ENCODE data around the gene NRSN1. TPM values are rescaled to one million over a fixed set of nuclear protein-coding genes. Genes with fewer than 3 reads are reported as not detected.

NRSN1 gene
- total RNA-seq, 1 donor from 2014 or later = not detected

DNA sequence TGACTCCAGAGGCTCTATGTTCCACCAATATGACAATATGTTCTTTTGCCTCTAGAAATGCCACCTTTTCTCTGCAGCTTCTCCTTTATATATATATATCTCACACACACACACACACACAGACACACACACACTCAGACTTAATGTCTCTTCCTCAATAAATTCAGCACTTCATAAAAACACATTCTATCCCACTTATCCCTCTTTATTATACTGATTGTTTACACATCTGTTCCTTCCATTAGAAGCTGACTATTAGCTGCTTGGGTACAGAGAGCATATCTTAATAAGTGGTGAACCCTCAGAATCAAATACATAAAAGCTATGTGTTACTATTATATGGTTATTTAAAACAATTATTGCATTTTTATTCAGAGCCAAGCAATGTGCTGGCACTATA lies 23.3 kb downstream of the NRSN1 start:
- DNase-seq (ENCODE audit: low spot score) = no peak
- Mint-ChIP-seq H3K4me3 (ENCODE audit: unreplicated experiment) (no peak overlapping the region), H3K4me1 (ENCODE audit: unreplicated experiment) (no peaks in the 10 kb centered on the region), H3K27me3 (ENCODE audit: unreplicated experiment) (no peaks in the 10 kb centered on the region), H3K36me3 (ENCODE audit: low read depth, unreplicated experiment) (no peaks in the 10 kb centered on the region), H3K9me3 (ENCODE audit: unreplicated experiment) (no peaks in the 10 kb centered on the region), H3K27ac (ENCODE audit: unreplicated experiment) (no peak overlapping the region)
- no peak for TF ChIP-seq CTCF (IDR thresholded peaks at IDR 0.05; ENCODE audit: unreplicated experiment)

DNA sequence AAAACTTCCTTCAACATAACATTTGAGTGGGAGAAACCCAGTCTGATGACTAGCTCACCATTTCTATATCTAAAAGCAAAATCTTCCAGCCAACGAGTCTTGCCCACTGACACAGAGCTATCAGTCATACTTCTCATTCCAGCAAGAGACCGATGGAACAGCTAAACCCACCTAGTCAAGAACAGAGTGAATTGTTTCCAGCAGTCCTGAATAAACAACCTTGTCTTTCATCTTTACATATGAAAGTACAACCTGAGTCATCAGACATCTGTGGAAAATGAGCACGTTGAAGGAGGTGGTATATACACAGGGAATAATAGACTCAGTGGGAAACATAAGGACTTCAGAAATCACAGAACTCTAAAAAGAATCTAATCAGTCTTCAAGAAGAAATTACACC lies 23.8 kb downstream of the NRSN1 start:
- Mint-ChIP-seq H3K36me3 (ENCODE audit: low read depth, unreplicated experiment) (no peaks in the 10 kb centered on the region), H3K27me3 (ENCODE audit: unreplicated experiment) (no peaks in the 10 kb centered on the region), H3K9me3 (ENCODE audit: unreplicated experiment) (no peaks in the 10 kb centered on the region), H3K4me1 (ENCODE audit: unreplicated experiment) (no peaks in the 10 kb centered on the region), H3K4me3 (ENCODE audit: unreplicated experiment) (no peak overlapping the region), H3K27ac (ENCODE audit: unreplicated experiment) (no peak overlapping the region)
- TF ChIP-seq CTCF (IDR thresholded peaks at IDR 0.05; ENCODE audit: unreplicated experiment) = no peak
- DNase-seq (ENCODE audit: low spot score) = no peak

- H3K4me1 Mint-ChIP-seq (ENCODE audit: unreplicated experiment) = peaks cover 14% of the 10 kb centered on the region
- H3K4me3 Mint-ChIP-seq (ENCODE audit: unreplicated experiment) = no peak overlapping the region
- H3K27me3 Mint-ChIP-seq (ENCODE audit: unreplicated experiment) = no peaks in the 10 kb centered on the region
- TF ChIP-seq CTCF (IDR thresholded peaks at IDR 0.05; ENCODE audit: unreplicated experiment) = no peak
- no peaks in the 10 kb centered on the region for H3K9me3 Mint-ChIP-seq (ENCODE audit: unreplicated experiment)
- DNase-seq (ENCODE audit: low spot score) = no peak
- H3K36me3 Mint-ChIP-seq (ENCODE audit: low read depth, unreplicated experiment) = no peaks in the 10 kb centered on the region
- no peak overlapping the region for H3K27ac Mint-ChIP-seq (ENCODE audit: unreplicated experiment)
These were observed 26.0 kb downstream of the NRSN1 start for GRCh38 chr6:24152014-24152413.

DNA sequence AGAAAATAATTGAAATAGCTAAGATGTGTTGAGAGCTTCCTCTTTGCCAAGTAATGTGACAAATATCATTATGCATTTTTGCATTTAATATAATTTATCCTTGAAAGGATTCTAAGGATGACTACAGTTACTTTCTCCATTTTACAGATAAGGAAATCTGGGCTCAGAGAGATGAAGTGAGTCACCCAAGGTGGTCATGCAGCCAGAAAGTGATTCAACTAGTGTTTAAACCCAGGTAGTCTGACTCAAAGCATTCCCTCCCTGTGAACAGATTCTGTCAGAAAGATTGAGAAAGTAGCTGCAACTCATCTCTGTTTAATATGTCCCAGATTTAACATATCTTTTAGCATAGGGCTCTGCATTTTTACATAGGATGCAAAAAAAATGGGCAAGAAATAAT lies 28.1 kb downstream of the NRSN1 start:
- peaks cover 16% of the 10 kb centered on the region for H3K4me1 Mint-ChIP-seq (ENCODE audit: unreplicated experiment)

DNA sequence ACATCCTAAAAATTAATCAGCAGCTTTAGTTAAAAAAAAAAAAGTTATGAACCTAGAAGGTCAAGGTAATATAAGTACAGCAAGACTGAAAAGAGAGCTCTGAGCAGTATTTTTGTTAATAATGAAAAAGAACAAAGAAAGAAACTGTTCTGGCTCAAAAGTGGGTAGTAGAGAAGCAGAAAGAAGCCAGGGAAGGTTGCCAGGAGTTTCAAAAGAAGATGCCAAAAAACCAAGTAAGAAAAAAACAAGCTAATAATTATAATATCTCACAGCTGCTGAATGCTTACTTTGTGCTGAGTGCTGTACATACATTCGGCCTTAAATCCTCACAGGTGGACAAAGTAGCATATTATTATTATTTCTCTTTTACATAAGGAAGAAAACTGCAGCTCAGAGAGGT lies 31.9 kb downstream of the NRSN1 start:
- Mint-ChIP-seq H3K27ac (ENCODE audit: unreplicated experiment) (no peak overlapping the region), H3K36me3 (ENCODE audit: low read depth, unreplicated experiment) (no peaks in the 10 kb centered on the region), H3K4me3 (ENCODE audit: unreplicated experiment) (no peak overlapping the region), H3K9me3 (ENCODE audit: unreplicated experiment) (no peaks in the 10 kb centered on the region), H3K4me1 (ENCODE audit: unreplicated experiment) (peaks cover 16% of the 10 kb centered on the region), H3K27me3 (ENCODE audit: unreplicated experiment) (no peaks in the 10 kb centered on the region)
- no peak for DNase-seq (ENCODE audit: low spot score)
- TF ChIP-seq CTCF (IDR thresholded peaks at IDR 0.05; ENCODE audit: unreplicated experiment) = no peak

More for the DNA sequence above, 28.1 kb downstream of the NRSN1 start:
- H3K27me3 Mint-ChIP-seq (ENCODE audit: unreplicated experiment) = no peaks in the 10 kb centered on the region
- H3K27ac Mint-ChIP-seq (ENCODE audit: unreplicated experiment) = no peak overlapping the region
- TF ChIP-seq CTCF (IDR thresholded peaks at IDR 0.05; ENCODE audit: unreplicated experiment) = no peak
- DNase-seq (ENCODE audit: low spot score) = no peak
- no peak overlapping the region for H3K4me3 Mint-ChIP-seq (ENCODE audit: unreplicated experiment)
- H3K9me3 Mint-ChIP-seq (ENCODE audit: unreplicated experiment) = no peaks in the 10 kb centered on the region
- no peaks in the 10 kb centered on the region for H3K36me3 Mint-ChIP-seq (ENCODE audit: low read depth, unreplicated experiment)

All from endothelial cell (in vitro differentiated cells).